K562 (cell line): Measurements from ENCODE around the gene PRRG4. TPM values are rescaled to one million over a fixed set of nuclear protein-coding genes. Genes with fewer than 3 reads are reported as not detected.

ENCODE experiments used
- CREB5 ChIP-seq: fragments of 250-450 bp; sonication (Bioruptor Pico); IDR thresholded peaks from 2 replicates; pipeline ENCODE4 v1.5.0; 2020; ENCODE audit warnings: mild to moderate bottlenecking
- RBM22 ChIP-seq: fragments of 200-400 bp; formaldehyde crosslinking; IDR thresholded peaks from 2 replicates; pipeline ENCODE4 v1.6.1; 2018; ENCODE audit warnings: low read length, low read depth; ENCODE audit not compliant: poor library complexity, severe bottlenecking
- RUNX1 ChIP-seq: sonication (generic); IDR thresholded peaks from 2 replicates; pipeline ENCODE4 v1.6.1; 2016; ENCODE audit warnings: antibody characterized with exemption, low read depth
- SAFB ChIP-seq: fragments of 200-400 bp; formaldehyde crosslinking; IDR thresholded peaks from 2 replicates; pipeline ENCODE4 v1.6.1; 2017; ENCODE audit warnings: low read depth, low read length, borderline replicate concordance
- SIN3A ChIP-seq, 2 experiments: fragments of 150-350 bp in 1 of 2; IDR thresholded peaks; 2 replicates each; pipeline ENCODE4 v1.6.1; 2011 to 2016; ENCODE audit warnings: borderline replicate concordance in 2 of 2, low read depth in 2 of 2, low read length in 2 of 2, mild to moderate bottlenecking in 2 of 2, moderate library complexity in 2 of 2; ENCODE audit not compliant: control insufficient read depth in 1 of 2
- THAP12 ChIP-seq: fragments of 250-450 bp; sonication (Bioruptor Pico); IDR thresholded peaks from 2 replicates; pipeline ENCODE4 v1.9.0; 2021; ENCODE audit warnings: mild to moderate bottlenecking, inconsistent platforms
- ZNF398 ChIP-seq: fragments of 250-450 bp; sonication (Bioruptor Pico); IDR thresholded peaks from 2 replicates; pipeline ENCODE4 v1.8.0; 2021; ENCODE audit warnings: moderate library complexity, mild to moderate bottlenecking, inconsistent platforms
- polyA plus RNA-seq, 8 experiments: library from polyadenylated mRNA; depleted of rRNA in 4 of 8; stranded (reverse) in 5 of 8; unstranded in 3 of 8; fragments of >200 nt; fragmentation: Nextera tagmentation in 2 of 8; fragmentation: Illumina TruSeq in 1 of 8; extraction: Ambion mirVana in 2 of 8; extraction: Trizol in 1 of 8; gene quantifications; 2 replicates each; pipeline versions ENCODE4 v1.2.1 to v1.2.3, GENCODE V29; 2011 to 2014; ENCODE audit warnings: inconsistent platforms in 1 of 8, missing spikeins in 1 of 8
- total RNA-seq, 7 experiments: library from RNA; depleted of rRNA in 6 of 7; stranded (reverse); fragments of >200 nt in 6 of 7; fragmentation: Illumina TruSeq in 2 of 7; extraction: Trizol in 2 of 7; gene quantifications; 2 replicates each; pipeline versions ENCODE4 v1.2.1 to v1.2.3, GENCODE V29; 2011 to 2021; ENCODE audit warnings: low replicate concordance in 1 of 7

The PRRG4 gene
- total and polyA plus RNA-seq, 9 of the 15 experiments (the other 6 are each of a cell fraction or from before 2014, with no cell fraction given): not detected

- TF ChIP-seq THAP12 (CRISPR knock-in tag) (no peak), SIN3A (IDR thresholded peaks at IDR 0.05; ENCODE audit: borderline replicate concordance in 2 of 2, control insufficient read depth in 1 of 2, low read depth in 2 of 2, low read length in 2 of 2) (no peak), ZNF398 (CRISPR knock-in tag) (no peak), RUNX1 (no peak), RBM22 (no peak), CREB5 (CRISPR knock-in tag) (no peak), SAFB (no peak)
These were observed 63.3 kb downstream of the PRRG4 start (continued) for GRCh38 chr11:32893093-32893342.
